GM12878 (cell line): ENCODE results near the gene ZNF234. TPM values are rescaled to one million over a fixed set of nuclear protein-coding genes. Genes with fewer than 3 reads are reported as not detected.

Experiments used
- ATF7 ChIP-seq: fragments of 450-650 bp; IDR thresholded peaks from 2 replicates; pipeline ENCODE4 v1.6.1; 2016; ENCODE audit warnings: low read depth, mild to moderate bottlenecking
- CBX5 ChIP-seq: sonication (generic); IDR thresholded peaks from 2 replicates; pipeline ENCODE4 v1.6.1; 2016; ENCODE audit warnings: low read depth, moderate library complexity, mild to moderate bottlenecking, inconsistent platforms
- CHD4 ChIP-seq: fragments of 200-600 bp; sonication (generic); IDR thresholded peaks from 2 replicates; pipeline ENCODE4 v1.6.1; 2016; ENCODE audit warnings: mild to moderate bottlenecking
- EZH2 ChIP-seq: IDR thresholded peaks from 2 replicates; pipeline ENCODE4 v1.6.1; 2012; ENCODE audit warnings: low read depth, mild to moderate bottlenecking, control low read depth, inconsistent platforms, low read length, borderline replicate concordance; ENCODE audit not compliant: control insufficient read depth
- FOS ChIP-seq: IDR thresholded peaks from 3 replicates; pipeline ENCODE4 v1.6.1; 2011; ENCODE audit warnings: borderline replicate concordance; ENCODE audit not compliant: insufficient read length; ENCODE audit errors: extremely low read depth
- HDAC2 ChIP-seq: fragments of 200-600 bp; sonication (generic); IDR thresholded peaks from 2 replicates; pipeline ENCODE4 v1.6.1; 2017
- HDAC6 ChIP-seq: fragments of 200-600 bp; sonication (generic); IDR thresholded peaks from one replicate; pipeline ENCODE4 v1.8.0; 2017; ENCODE audit warnings: antibody characterized with exemption; ENCODE audit not compliant: unreplicated experiment
- KAT2A ChIP-seq: conservative IDR thresholded peaks from 2 replicates; pipeline ENCODE4 v1.6.1; 2011; ENCODE audit warnings: low read depth, low read length; ENCODE audit not compliant: control insufficient read depth
- MXI1 ChIP-seq: fragments of 150-350 bp; IDR thresholded peaks from 2 replicates; pipeline ENCODE4 v1.6.1; 2011; ENCODE audit warnings: low read depth, mild to moderate bottlenecking, inconsistent platforms, low read length, improper control_type of control experiment
- NR2F1 ChIP-seq: fragments of 450-650 bp; conservative IDR thresholded peaks from 2 replicates; pipeline ENCODE4 v1.6.1; 2017; ENCODE audit warnings: mild to moderate bottlenecking
- RCOR1 ChIP-seq: conservative IDR thresholded peaks from 2 replicates; pipeline ENCODE4 v1.6.1; 2012; ENCODE audit warnings: low read depth, low read length, improper control_type of control experiment
- SMC3 ChIP-seq: IDR thresholded peaks from 2 replicates; pipeline ENCODE4 v1.6.1; 2011; ENCODE audit warnings: low read length, improper control_type of control experiment, borderline replicate concordance
- STAT3 ChIP-seq: IDR thresholded peaks from 2 replicates; pipeline ENCODE4 v1.6.1; 2011; ENCODE audit warnings: low read depth, low read length, improper control_type of control experiment
- polyA plus RNA-seq, 11 experiments: library from polyadenylated mRNA; depleted of rRNA in 4 of 11; unstranded in 6 of 11; stranded (reverse) in 5 of 11; fragments of >200 nt; fragmentation: Nextera tagmentation in 4 of 11; fragmentation: Illumina TruSeq in 1 of 11; extraction: Ambion mirVana in 4 of 11; extraction: Trizol in 1 of 11; gene quantifications; 1 replicate in 1 of 11; 2 replicates in 10 of 11; pipeline versions ENCODE4 v1.2.1 to v1.2.3, GENCODE V29; 2011 to 2016; ENCODE audit warnings: inconsistent platforms in 2 of 11, missing spikeins in 2 of 11, low read depth in 1 of 11
- total RNA-seq, 4 experiments: library from RNA; depleted of rRNA in 3 of 4; stranded (reverse); fragments of >200 nt in 3 of 4; fragmentation: Illumina TruSeq in 1 of 4; extraction: Trizol in 1 of 4; gene quantifications; 2 replicates each; pipeline versions ENCODE4 v1.2.1 to v1.2.3, GENCODE V29; 2013 to 2021
- TF ChIP-seq, protein P1 (sequence below): fragments of 450-650 bp; IDR thresholded peaks from 2 replicates; pipeline ENCODE4 v1.6.1; 2017; ENCODE audit warnings: low read depth, mild to moderate bottlenecking, moderate library complexity
- TF ChIP-seq, protein P2 (sequence below): fragments of 450-650 bp; formaldehyde crosslinking; IDR thresholded peaks from 2 replicates; pipeline ENCODE4 v1.5.0; 2022; ENCODE audit warnings: mild to moderate bottlenecking, missing genetic modification characterization
- TF ChIP-seq, protein P3 (sequence below): fragments of 450-650 bp; IDR thresholded peaks from 2 replicates; pipeline ENCODE4 v1.6.1; 2017; ENCODE audit warnings: antibody characterized with exemption, mild to moderate bottlenecking, moderate library complexity
- TF ChIP-seq, protein P4 (sequence below): fragments of 450-650 bp; IDR thresholded peaks from 2 replicates; pipeline ENCODE4 v1.6.1; 2014; ENCODE audit warnings: mild to moderate bottlenecking

ZNF234 gene
- total and polyA plus RNA-seq, 10 of the 15 experiments (the other 5 are each of a cell fraction or from before 2014, with no cell fraction given) = 2.7 to 10.5 (median 5.2) TPM

DNA sequence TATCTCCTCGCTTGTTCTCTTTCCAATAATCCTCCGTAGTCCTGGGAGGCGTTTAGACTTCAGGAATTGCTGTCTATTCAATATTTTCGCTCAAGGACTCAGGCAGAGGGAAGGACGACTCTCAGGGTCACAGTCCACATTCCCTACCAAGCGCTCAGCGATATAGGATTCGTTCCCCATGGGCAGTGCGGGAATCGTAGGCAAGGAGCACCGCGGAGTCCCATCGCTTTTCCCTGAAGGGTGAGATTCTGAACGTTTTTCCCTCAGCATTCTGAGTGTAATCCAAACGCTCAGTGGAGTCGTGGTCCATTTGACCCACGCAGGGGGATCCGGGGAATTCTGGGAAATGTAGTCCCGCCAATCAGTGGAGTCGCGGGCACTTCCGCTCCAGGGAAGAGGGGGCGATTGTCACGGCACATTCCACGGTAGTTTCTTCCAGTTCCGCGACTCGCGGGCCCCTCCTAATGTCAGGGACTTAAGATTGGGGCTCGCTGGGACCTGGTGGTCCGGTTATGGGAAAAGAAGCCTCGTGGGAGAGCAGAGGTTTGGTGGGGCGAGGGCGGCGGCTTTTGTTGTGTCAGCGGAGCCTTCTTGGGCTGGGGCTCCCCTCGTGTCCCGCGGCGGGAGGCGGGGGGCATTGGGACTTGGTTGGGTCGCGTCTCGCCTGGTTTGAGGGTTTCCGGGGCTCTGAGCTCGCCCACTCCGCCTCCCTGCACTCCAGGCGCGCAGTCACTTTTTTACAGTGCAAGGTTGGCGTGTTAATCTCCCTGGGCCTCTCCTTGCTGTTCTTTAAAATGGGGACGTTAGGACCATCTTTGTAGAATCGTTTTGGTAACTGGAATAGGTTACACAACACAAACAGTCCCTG, at the start of gene ZNF234 (continued):
- TF ChIP-seq HDAC6 (no peak), EZH2 (no peak), CBX5 (no peak), RCOR1 (no peak), KAT2A (no peak), STAT3 (no peak), ATF7 (no peak), NR2F1 (no peak), CHD4 (no peak), FOS (no peak), MXI1 (no peak; the same call in 1 of the 2 replicates), HDAC2 (no peak), SMC3 (0 out of 2 replicates have a peak, but pooled peaks have one; percentile 6)
- TF ChIP-seq, protein P1, sequence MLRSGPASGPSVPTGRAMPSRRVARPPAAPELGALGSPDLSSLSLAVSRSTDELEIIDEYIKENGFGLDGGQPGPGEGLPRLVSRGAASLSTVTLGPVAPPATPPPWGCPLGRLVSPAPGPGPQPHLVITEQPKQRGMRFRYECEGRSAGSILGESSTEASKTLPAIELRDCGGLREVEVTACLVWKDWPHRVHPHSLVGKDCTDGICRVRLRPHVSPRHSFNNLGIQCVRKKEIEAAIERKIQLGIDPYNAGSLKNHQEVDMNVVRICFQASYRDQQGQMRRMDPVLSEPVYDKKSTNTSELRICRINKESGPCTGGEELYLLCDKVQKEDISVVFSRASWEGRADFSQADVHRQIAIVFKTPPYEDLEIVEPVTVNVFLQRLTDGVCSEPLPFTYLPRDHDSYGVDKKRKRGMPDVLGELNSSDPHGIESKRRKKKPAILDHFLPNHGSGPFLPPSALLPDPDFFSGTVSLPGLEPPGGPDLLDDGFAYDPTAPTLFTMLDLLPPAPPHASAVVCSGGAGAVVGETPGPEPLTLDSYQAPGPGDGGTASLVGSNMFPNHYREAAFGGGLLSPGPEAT = peak; percentile 50
- TF ChIP-seq, protein P2, sequence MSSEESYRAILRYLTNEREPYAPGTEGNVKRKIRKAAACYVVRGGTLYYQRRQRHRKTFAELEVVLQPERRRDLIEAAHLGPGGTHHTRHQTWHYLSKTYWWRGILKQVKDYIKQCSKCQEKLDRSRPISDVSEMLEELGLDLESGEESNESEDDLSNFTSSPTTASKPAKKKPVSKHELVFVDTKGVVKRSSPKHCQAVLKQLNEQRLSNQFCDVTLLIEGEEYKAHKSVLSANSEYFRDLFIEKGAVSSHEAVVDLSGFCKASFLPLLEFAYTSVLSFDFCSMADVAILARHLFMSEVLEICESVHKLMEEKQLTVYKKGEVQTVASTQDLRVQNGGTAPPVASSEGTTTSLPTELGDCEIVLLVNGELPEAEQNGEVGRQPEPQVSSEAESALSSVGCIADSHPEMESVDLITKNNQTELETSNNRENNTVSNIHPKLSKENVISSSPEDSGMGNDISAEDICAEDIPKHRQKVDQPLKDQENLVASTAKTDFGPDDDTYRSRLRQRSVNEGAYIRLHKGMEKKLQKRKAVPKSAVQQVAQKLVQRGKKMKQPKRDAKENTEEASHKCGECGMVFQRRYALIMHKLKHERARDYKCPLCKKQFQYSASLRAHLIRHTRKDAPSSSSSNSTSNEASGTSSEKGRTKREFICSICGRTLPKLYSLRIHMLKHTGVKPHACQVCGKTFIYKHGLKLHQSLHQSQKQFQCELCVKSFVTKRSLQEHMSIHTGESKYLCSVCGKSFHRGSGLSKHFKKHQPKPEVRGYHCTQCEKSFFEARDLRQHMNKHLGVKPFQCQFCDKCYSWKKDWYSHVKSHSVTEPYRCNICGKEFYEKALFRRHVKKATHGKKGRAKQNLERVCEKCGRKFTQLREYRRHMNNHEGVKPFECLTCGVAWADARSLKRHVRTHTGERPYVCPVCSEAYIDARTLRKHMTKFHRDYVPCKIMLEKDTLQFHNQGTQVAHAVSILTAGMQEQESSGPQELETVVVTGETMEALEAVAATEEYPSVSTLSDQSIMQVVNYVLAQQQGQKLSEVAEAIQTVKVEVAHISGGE (CRISPR knock-in tag) = no peak
- TF ChIP-seq, protein P3, sequence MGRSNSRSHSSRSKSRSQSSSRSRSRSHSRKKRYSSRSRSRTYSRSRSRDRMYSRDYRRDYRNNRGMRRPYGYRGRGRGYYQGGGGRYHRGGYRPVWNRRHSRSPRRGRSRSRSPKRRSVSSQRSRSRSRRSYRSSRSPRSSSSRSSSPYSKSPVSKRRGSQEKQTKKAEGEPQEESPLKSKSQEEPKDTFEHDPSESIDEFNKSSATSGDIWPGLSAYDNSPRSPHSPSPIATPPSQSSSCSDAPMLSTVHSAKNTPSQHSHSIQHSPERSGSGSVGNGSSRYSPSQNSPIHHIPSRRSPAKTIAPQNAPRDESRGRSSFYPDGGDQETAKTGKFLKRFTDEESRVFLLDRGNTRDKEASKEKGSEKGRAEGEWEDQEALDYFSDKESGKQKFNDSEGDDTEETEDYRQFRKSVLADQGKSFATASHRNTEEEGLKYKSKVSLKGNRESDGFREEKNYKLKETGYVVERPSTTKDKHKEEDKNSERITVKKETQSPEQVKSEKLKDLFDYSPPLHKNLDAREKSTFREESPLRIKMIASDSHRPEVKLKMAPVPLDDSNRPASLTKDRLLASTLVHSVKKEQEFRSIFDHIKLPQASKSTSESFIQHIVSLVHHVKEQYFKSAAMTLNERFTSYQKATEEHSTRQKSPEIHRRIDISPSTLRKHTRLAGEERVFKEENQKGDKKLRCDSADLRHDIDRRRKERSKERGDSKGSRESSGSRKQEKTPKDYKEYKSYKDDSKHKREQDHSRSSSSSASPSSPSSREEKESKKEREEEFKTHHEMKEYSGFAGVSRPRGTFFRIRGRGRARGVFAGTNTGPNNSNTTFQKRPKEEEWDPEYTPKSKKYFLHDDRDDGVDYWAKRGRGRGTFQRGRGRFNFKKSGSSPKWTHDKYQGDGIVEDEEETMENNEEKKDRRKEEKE = no peak
- TF ChIP-seq, protein P4, sequence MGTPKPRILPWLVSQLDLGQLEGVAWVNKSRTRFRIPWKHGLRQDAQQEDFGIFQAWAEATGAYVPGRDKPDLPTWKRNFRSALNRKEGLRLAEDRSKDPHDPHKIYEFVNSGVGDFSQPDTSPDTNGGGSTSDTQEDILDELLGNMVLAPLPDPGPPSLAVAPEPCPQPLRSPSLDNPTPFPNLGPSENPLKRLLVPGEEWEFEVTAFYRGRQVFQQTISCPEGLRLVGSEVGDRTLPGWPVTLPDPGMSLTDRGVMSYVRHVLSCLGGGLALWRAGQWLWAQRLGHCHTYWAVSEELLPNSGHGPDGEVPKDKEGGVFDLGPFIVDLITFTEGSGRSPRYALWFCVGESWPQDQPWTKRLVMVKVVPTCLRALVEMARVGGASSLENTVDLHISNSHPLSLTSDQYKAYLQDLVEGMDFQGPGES = no peak
